ENCODE data around the gene USP33. TPM values are rescaled to one million over a fixed set of nuclear protein-coding genes. Genes with fewer than 3 reads are reported as not detected.

The USP33 gene
- polyA plus RNA-seq, 1 of the 3 experiments (the other 2 are of a cell fraction) = 26.3 TPM

- ChIA-PET POLR2A (no interaction called here), CTCF (interaction anchor here (0.6 kb wide), 1 partner anchor 27 kb away, joined by 3 read pairs; no protein-coding TSS in a partner anchor)
- 0 out of 2 replicates have a peak overlapping the region, but pooled peaks have one; percentile 66 for H3K4me2 ChIP-seq
- WGBS (ENCODE audit: low lambda C conversion rate) = 95% methylated on average over 6 of the region's 6 CpGs
- H3K27me3 ChIP-seq (ENCODE audit: insufficient read depth) = no peaks in the 10 kb centered on the region
- peaks cover 43% of the 10 kb centered on the region for H4K20me1 ChIP-seq (ENCODE audit: insufficient read depth)
- H3K36me3 ChIP-seq (replicated peaks in 1 of 2; ENCODE audit: control insufficient read depth in 1 of 2, insufficient read depth in 2 of 2, low read length in 1 of 2) = peaks cover 4 to 27% of the 10 kb centered on the region in 2 experiments
- H3K4me3 ChIP-seq (ENCODE audit: low read depth in 2 of 2, low read length in 1 of 2) = no peak overlapping the region
- no peak overlapping the region for H3K9ac ChIP-seq
- H3K79me2 ChIP-seq (ENCODE audit: insufficient read depth) = peaks cover 100% of the 10 kb centered on the region
- peaks cover 10% of the 10 kb centered on the region for H3F3A ChIP-seq (replicated peaks; ENCODE audit: insufficient read depth)
- no peak for DNase-seq
- H2AFZ ChIP-seq (ENCODE audit: low read depth) = no peak overlapping the region
- H3K9me2 ChIP-seq = no peaks in the 10 kb centered on the region
- H3K4me1 ChIP-seq (ENCODE audit: control insufficient read depth in 1 of 2, insufficient read depth in 2 of 2, low read depth in 1 of 2, low read length in 1 of 2) = peaks cover 1 to 41% of the 10 kb centered on the region in 2 experiments; a peak in 3 of 4 replicates
- TF ChIP-seq EZH2phosphoT487 (IDR thresholded peaks at IDR 0.05; ENCODE audit: borderline replicate concordance, low read depth) = no peak
- TF ChIP-seq MEF2A (IDR thresholded peaks at IDR 0.05; ENCODE audit: borderline replicate concordance, low read depth) = no peak
- TF ChIP-seq TCF12 (IDR thresholded peaks at IDR 0.05) = no peak
- no peak for TF ChIP-seq JUND (IDR thresholded peaks at IDR 0.05)
- TF ChIP-seq NRF1 (IDR thresholded peaks at IDR 0.05; ENCODE audit: low read depth, low read length) = no peak
- TF ChIP-seq CTCF (IDR thresholded peaks at IDR 0.05) = no peak
- TF ChIP-seq TAF1 (IDR thresholded peaks at IDR 0.05; ENCODE audit: borderline replicate concordance, low read depth, low read length) = no peak
- TF ChIP-seq RAD21 (IDR thresholded peaks at IDR 0.05; ENCODE audit: low read length) = no peak
- TF ChIP-seq EP300 (IDR thresholded peaks at IDR 0.05; ENCODE audit: borderline replicate concordance in 1 of 2, low read depth in 1 of 2, low read length in 1 of 2) = no peak
- TF ChIP-seq, protein P1, sequence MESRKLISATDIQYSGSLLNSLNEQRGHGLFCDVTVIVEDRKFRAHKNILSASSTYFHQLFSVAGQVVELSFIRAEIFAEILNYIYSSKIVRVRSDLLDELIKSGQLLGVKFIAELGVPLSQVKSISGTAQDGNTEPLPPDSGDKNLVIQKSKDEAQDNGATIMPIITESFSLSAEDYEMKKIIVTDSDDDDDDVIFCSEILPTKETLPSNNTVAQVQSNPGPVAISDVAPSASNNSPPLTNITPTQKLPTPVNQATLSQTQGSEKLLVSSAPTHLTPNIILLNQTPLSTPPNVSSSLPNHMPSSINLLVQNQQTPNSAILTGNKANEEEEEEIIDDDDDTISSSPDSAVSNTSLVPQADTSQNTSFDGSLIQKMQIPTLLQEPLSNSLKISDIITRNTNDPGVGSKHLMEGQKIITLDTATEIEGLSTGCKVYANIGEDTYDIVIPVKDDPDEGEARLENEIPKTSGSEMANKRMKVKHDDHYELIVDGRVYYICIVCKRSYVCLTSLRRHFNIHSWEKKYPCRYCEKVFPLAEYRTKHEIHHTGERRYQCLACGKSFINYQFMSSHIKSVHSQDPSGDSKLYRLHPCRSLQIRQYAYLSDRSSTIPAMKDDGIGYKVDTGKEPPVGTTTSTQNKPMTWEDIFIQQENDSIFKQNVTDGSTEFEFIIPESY (IDR thresholded peaks at IDR 0.05; ENCODE audit: borderline replicate concordance, low read depth) = no peak
- TF ChIP-seq TEAD4 (IDR thresholded peaks at IDR 0.05; ENCODE audit: borderline replicate concordance, insufficient read depth) = no peak
- TF ChIP-seq FOSL2 (IDR thresholded peaks at IDR 0.05; ENCODE audit: borderline replicate concordance, low read depth) = no peak
- TF ChIP-seq RCOR1 (IDR thresholded peaks at IDR 0.05; ENCODE audit: low read length) = no peak
- TF ChIP-seq, protein P2, sequence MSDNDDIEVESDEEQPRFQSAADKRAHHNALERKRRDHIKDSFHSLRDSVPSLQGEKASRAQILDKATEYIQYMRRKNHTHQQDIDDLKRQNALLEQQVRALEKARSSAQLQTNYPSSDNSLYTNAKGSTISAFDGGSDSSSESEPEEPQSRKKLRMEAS (IDR thresholded peaks at IDR 0.05; ENCODE audit: low read depth) = no peak
- no peak for TF ChIP-seq ELF1 (IDR thresholded peaks at IDR 0.05)
- no peak for TF ChIP-seq NFIC (IDR thresholded peaks at IDR 0.05; ENCODE audit: borderline replicate concordance)
- TF ChIP-seq, protein P3, sequence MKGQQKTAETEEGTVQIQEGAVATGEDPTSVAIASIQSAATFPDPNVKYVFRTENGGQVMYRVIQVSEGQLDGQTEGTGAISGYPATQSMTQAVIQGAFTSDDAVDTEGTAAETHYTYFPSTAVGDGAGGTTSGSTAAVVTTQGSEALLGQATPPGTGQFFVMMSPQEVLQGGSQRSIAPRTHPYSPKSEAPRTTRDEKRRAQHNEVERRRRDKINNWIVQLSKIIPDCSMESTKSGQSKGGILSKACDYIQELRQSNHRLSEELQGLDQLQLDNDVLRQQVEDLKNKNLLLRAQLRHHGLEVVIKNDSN (IDR thresholded peaks at IDR 0.05; ENCODE audit: borderline replicate concordance, low read depth) = no peak
- no peak for TF ChIP-seq YY1 (IDR thresholded peaks at IDR 0.05; ENCODE audit: low read depth)
- H3K27ac ChIP-seq (ENCODE audit: low read depth in 2 of 2, low read length in 1 of 2) = peak overlapping the region in 1 of 2 experiments; percentile 76; a peak in 2 of 4 replicates
- no peaks in the 10 kb centered on the region for H3K9me3 ChIP-seq
Measured at GRCh38 chr1:77673030-77673429, 86.6 kb downstream of the USP33 start.

Measured in SK-N-SH (cell line).